Measurements from ENCODE around the gene MKRN3. TPM values are rescaled to one million over a fixed set of nuclear protein-coding genes. Genes with fewer than 3 reads are reported as not detected.

MKRN3 gene
- total RNA-seq, 4 donors from 2014 or later, result 0.25 to 2.2 (median 0.29) TPM; not detected in 1

GRCh38 chr15:23566651-23567050 lies 1.2 kb downstream of the MKRN3 start:
- DNase-seq (no peak), ATAC-seq (no peak)
- Histone ChIP-seq H3K36me3 (no peaks in the 10 kb centered on the region), H3K27ac (no peak overlapping the region), H3K9me3 (no peaks in the 10 kb centered on the region), H3K4me3 (no peak overlapping the region), H3K4me1 (no peaks in the 10 kb centered on the region), H3K27me3 (no peaks in the 10 kb centered on the region)
- intact Hi-C loops (cut with DNase I; ENCODE audit: low total_unique reads) (no loop called here), in situ Hi-C loops (cut with MboI; ENCODE audit: low sequenced_read_pairs in 4 of 4) (no loop called here)
- TF ChIP-seq CTCF (IDR thresholded peaks at IDR 0.05 in 4 of 5, conservative IDR thresholded peaks at IDR 0.05 in 1 of 5) (no peak), POLR2A (IDR thresholded peaks at IDR 0.05) (no peak)

GRCh38 chr15:23567921-23568320 lies 2.4 kb downstream of the MKRN3 start:
- H3K9me3 ChIP-seq, result no peaks in the 10 kb centered on the region
- DNase-seq, result no peak
- no peak overlapping the region for H3K27ac ChIP-seq
- H3K4me3 ChIP-seq, result no peak overlapping the region
- in situ Hi-C loops (cut with MboI; ENCODE audit: low sequenced_read_pairs in 4 of 4) (no loop called here), intact Hi-C loops (cut with DNase I; ENCODE audit: low total_unique reads) (no loop called here)
- no peaks in the 10 kb centered on the region for H3K4me1 ChIP-seq
- TF ChIP-seq CTCF (IDR thresholded peaks at IDR 0.05 in 4 of 5, conservative IDR thresholded peaks at IDR 0.05 in 1 of 5) (no peak), POLR2A (IDR thresholded peaks at IDR 0.05) (no peak)
- ATAC-seq, result no peak
- H3K27me3 ChIP-seq, result no peaks in the 10 kb centered on the region
- no peaks in the 10 kb centered on the region for H3K36me3 ChIP-seq

GRCh38 chr15:23569151-23569925 lies 3.9 kb downstream of the MKRN3 start:
- Histone ChIP-seq H3K27me3 (no peaks in the 10 kb centered on the region), H3K9me3 (no peaks in the 10 kb centered on the region), H3K27ac (no peak overlapping the region), H3K4me1 (no peaks in the 10 kb centered on the region), H3K4me3 (no peak overlapping the region), H3K36me3 (no peaks in the 10 kb centered on the region)
- in situ Hi-C loops (cut with MboI; ENCODE audit: low sequenced_read_pairs in 4 of 4) (no loop called here), intact Hi-C loops (cut with DNase I; ENCODE audit: low total_unique reads) (no loop called here)
- DNase-seq (no peak), ATAC-seq (no peak)
- no peak for TF ChIP-seq CTCF (IDR thresholded peaks at IDR 0.05 in 4 of 5, conservative IDR thresholded peaks at IDR 0.05 in 1 of 5)
- TF ChIP-seq POLR2A (IDR thresholded peaks at IDR 0.05), result no peak

GRCh38 chr15:23570486-23570885 lies 5.0 kb downstream of the MKRN3 start:
- H3K27ac ChIP-seq, result no peak overlapping the region
- ATAC-seq (no peak), DNase-seq (no peak)
- TF ChIP-seq CTCF (IDR thresholded peaks at IDR 0.05 in 4 of 5, conservative IDR thresholded peaks at IDR 0.05 in 1 of 5) (no peak), POLR2A (IDR thresholded peaks at IDR 0.05) (no peak)
- in situ Hi-C loops (cut with MboI; ENCODE audit: low sequenced_read_pairs in 4 of 4), result no loop called here
- H3K36me3 ChIP-seq, result no peaks in the 10 kb centered on the region
- intact Hi-C loops (cut with DNase I; ENCODE audit: low total_unique reads), result no loop called here
- no peaks in the 10 kb centered on the region for H3K9me3 ChIP-seq
- no peaks in the 10 kb centered on the region for H3K4me1 ChIP-seq
- no peak overlapping the region for H3K4me3 ChIP-seq
- no peaks in the 10 kb centered on the region for H3K27me3 ChIP-seq

- Histone ChIP-seq H3K27ac (no peak overlapping the region), H3K4me1 (no peaks in the 10 kb centered on the region), H3K27me3 (no peaks in the 10 kb centered on the region), H3K9me3 (no peaks in the 10 kb centered on the region), H3K4me3 (no peak overlapping the region), H3K36me3 (no peaks in the 10 kb centered on the region)
- TF ChIP-seq CTCF (IDR thresholded peaks at IDR 0.05 in 4 of 5, conservative IDR thresholded peaks at IDR 0.05 in 1 of 5), result no peak
- TF ChIP-seq POLR2A (IDR thresholded peaks at IDR 0.05), result no peak
- no peak for ATAC-seq
- in situ Hi-C loops (cut with MboI; ENCODE audit: low sequenced_read_pairs in 4 of 4), result no loop called here
- DNase-seq, result no peak
- intact Hi-C loops (cut with DNase I; ENCODE audit: low total_unique reads), result no loop called here
Measured at GRCh38 chr15:23572844-23573243, 7.4 kb downstream of the MKRN3 start.

All from gastrocnemius medialis (tissue), 4 donors.